Forelimb muscle (tissue), 1 donor: ENCODE measurements around the gene INPP5F. TPM values are rescaled to one million over a fixed set of nuclear protein-coding genes. Genes with fewer than 3 reads are reported as not detected.
"Not testable (repeated sequence)": the region's sequence is repeated elsewhere in the genome, so short reads cannot be mapped to it uniquely, and the experiment has no call there.

Source experiments
- DNase-seq: peaks from one replicate; pipeline ENCODE4 v3.0.0-alpha.2; 2013; ENCODE audit warnings: low read depth
- polyA plus RNA-seq: library from polyadenylated mRNA; unstranded; fragments of 120-200 nt; gene quantifications from one replicate; pipeline ENCODE4 v1.2.1, GENCODE V29; 2013; ENCODE audit not compliant: insufficient read length

Gene INPP5F
- polyA plus RNA-seq, 1 donor = 15.6 TPM

GRCh38 chr10:119705434-119705831 is 20.4 kb upstream of the INPP5F start:
- no peak for DNase-seq

- no peak for DNase-seq
These were observed 19.1 kb upstream of the INPP5F start for GRCh38 chr10:119706521-119707278.

- not testable (repeated sequence) for DNase-seq
These were observed 18.5 kb upstream of the INPP5F start for GRCh38 chr10:119707331-119707730.

- DNase-seq = not testable (repeated sequence)
These were observed 14.9 kb upstream of the INPP5F start for GRCh38 chr10:119710935-119711334.

- DNase-seq = peak; percentile 6
These were observed 11.9 kb upstream of the INPP5F start for GRCh38 chr10:119713744-119714483.

GRCh38 chr10:119714484-119714816 is 11.4 kb upstream of the INPP5F start:
- peak; percentile 14 for DNase-seq

GRCh38 chr10:119715628-119716505 is 10.0 kb upstream of the INPP5F start:
- no peak for DNase-seq

GRCh38 chr10:119723161-119723560 is 2.7 kb upstream of the INPP5F start:
- DNase-seq = no peak

GRCh38 chr10:119723624-119724023 is 2.2 kb upstream of the INPP5F start:
- no peak for DNase-seq

- peak; percentile 8 for DNase-seq
These were observed 995 bp upstream of the INPP5F start for GRCh38 chr10:119724593-119725516.

GRCh38 chr10:119725517-119725827 is 378 bp upstream of the INPP5F start:
- no peak for DNase-seq

- DNase-seq = no peak
These were observed 919 bp downstream of the INPP5F start for GRCh38 chr10:119726676-119727261.

GRCh38 chr10:119728172-119728800 is 2.4 kb downstream of the INPP5F start:
- no peak for DNase-seq

GRCh38 chr10:119734396-119735332 is 8.8 kb downstream of the INPP5F start:
- no peak for DNase-seq

GRCh38 chr10:119735451-119735850 is 9.6 kb downstream of the INPP5F start:
- no peak for DNase-seq

GRCh38 chr10:119736220-119736619 is 10.4 kb downstream of the INPP5F start:
- no peak for DNase-seq

- DNase-seq = no peak
These were observed 11.3 kb downstream of the INPP5F start for GRCh38 chr10:119737039-119737663.

GRCh38 chr10:119737823-119738222 is 12.0 kb downstream of the INPP5F start:
- DNase-seq = no peak

GRCh38 chr10:119738962-119739361 is 13.1 kb downstream of the INPP5F start:
- no peak for DNase-seq
